Ectodermal cell (in vitro differentiated cells): ENCODE data around the gene SH2B2.

Experiments
- H3K27ac ChIP-seq: 2 replicates; pipeline ENCODE4 v1.7.0; 2013; ENCODE audit warnings: mild to moderate bottlenecking, low read depth, low read length; ENCODE audit not compliant: insufficient read depth, poor library complexity, severe bottlenecking
- H3K27me3 ChIP-seq: 2 replicates; pipeline ENCODE4 v1.7.0; 2013; ENCODE audit warnings: mild to moderate bottlenecking, low read length; ENCODE audit not compliant: insufficient read depth, control insufficient read depth, poor library complexity, severe bottlenecking
- H3K36me3 ChIP-seq: one replicate; pipeline ENCODE4 v1.7.0; 2013; ENCODE audit warnings: low read length; ENCODE audit not compliant: control insufficient read depth, insufficient read depth
- H3K4me1 ChIP-seq: one replicate; pipeline ENCODE4 v1.7.0; 2013; ENCODE audit warnings: low read length; ENCODE audit not compliant: control insufficient read depth, insufficient read depth
- H3K4me3 ChIP-seq: 2 replicates; pipeline ENCODE4 v1.7.0; 2013; ENCODE audit warnings: low read depth, low read length, control low read depth; ENCODE audit not compliant: insufficient read depth
- H3K9me3 ChIP-seq: 2 replicates; pipeline ENCODE4 v1.7.0; 2013; ENCODE audit warnings: mild to moderate bottlenecking, low read length, moderate library complexity; ENCODE audit not compliant: control insufficient read depth
- WGBS, 2 experiments: methylation state at CpG; one replicate each; pipeline ENCODE4 v1.1.7; 2013; ENCODE audit warnings: missing lambda C conversion rate in 2 of 2; 5-methylcytosine and 5-hydroxymethylcytosine counted together

Gene SH2B2

DNA sequence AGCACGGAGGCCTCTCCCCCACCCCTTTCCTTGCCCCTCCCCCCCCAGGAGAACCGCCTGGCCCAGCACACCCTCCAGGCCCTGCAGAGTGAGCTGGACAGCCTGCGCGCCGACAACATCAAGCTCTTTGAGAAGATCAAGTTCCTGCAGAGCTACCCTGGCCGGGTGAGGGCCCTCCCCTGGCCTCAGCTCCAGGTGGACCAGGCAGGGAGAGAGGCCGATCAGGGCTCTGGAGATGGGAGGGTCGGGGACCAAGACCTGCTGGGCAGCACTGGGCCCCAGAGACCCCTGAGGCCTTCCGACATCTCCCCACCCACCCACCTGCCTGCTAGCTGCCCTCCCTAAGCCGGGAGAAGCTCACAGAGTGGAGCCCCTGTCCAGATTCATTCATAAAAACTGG is 8.8 kb upstream of the SH2B2 start:
- Histone ChIP-seq H3K36me3 (no peaks in the 10 kb centered on the region), H3K9me3 (no peaks in the 10 kb centered on the region), H3K27me3 (no peaks in the 10 kb centered on the region), H3K27ac (no peak overlapping the region), H3K4me1 (no peaks in the 10 kb centered on the region), H3K4me3 (no peak overlapping the region)
- WGBS, 2 experiments: 86 to 90% methylated on average over 10 of the region's 10 CpGs

DNA sequence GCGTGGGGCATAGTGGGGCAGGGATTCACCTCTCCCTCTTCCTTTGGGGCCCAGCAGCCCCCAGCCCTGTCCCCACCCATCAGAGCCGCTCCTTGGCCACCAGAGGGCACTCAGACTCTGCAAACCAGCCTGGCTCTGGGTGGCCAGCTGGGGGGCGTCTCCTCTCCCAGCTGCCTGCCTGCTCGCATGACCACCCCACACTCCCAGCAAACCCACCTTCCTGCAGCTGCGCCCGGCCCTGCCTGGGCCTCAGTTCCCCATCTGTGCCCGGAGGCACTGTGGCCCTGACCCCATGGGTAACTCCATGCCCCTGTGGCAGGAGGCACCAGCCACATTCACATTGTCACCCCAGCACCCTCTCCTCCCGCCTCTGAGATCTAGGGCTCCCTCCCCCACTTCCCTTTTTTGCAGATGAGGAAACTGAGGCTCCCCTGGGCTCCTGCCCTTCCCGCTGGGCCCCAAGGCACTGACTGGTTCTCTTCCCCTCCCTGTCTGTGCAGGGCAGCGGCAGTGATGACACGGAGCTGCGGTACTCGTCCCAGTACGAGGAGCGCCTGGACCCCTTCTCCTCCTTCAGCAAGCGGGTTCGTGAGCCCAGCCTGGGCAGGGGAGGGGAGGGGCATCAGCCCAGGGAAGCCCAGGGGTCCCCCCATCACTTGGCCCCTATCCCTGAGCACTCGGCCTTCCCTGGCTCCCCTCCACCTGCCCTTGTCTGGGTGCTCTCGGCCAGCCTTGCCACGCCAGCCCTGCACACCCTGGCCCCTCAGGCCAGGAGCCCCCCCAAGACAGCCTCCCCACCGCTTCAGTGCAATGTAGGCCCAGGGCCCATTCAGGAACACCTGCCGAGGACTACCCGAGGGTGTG is 6.9 kb upstream of the SH2B2 start:
- no peak overlapping the region for H3K4me3 ChIP-seq

DNA sequence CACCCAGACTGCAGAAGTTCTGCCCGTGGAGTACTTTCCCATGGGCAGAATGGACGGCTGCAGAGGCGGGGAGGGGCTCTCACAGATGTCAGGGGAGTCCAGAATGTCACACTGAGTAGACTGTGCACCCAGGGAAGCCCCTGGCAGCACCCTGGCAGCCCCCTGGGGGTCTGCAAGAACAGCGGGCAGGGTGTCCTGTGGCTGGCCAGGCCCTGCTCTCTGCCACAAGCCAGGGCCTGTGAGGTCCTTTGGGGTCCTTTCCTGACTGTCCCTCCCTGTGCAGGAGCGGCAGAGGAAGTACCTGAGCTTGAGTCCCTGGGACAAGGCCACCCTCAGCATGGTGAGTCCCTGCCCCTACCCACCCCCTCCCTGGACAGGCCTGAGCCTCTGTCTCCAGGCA is 6.1 kb upstream of the SH2B2 start:
- 88 to 90% methylated on average over 5 of the region's 5 CpGs for WGBS, 2 experiments
- H3K9me3 ChIP-seq: no peaks in the 10 kb centered on the region

More for the DNA sequence above, 6.9 kb upstream of the SH2B2 start:
- H3K36me3 ChIP-seq: no peaks in the 10 kb centered on the region
- 62 to 66% methylated on average over 23 of the region's 23 CpGs for WGBS, 2 experiments
- no peaks in the 10 kb centered on the region for H3K27me3 ChIP-seq
- H3K27ac ChIP-seq: no peak overlapping the region
- H3K4me1 ChIP-seq: no peaks in the 10 kb centered on the region
- H3K9me3 ChIP-seq: no peaks in the 10 kb centered on the region

DNA sequence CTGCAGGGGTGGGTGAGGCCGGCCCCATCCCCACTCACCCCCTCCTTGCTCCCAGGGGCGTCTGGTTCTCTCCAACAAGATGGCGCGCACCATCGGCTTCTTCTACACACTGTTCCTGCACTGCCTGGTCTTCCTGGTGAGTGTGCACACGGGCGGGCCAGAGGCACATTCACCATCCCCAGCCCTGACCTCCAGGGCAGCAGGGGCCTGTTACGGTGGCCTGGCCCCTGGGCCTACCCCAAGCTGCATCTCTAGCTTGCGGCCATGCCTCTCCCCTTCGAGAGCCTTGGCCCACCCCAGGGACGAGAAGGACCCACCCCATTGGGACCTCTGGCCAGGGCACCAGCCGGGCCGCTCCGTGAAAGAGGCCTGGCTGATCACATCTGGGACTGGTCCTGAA is 4.9 kb upstream of the SH2B2 start:
- Histone ChIP-seq H3K4me3 (no peak overlapping the region), H3K27me3 (peaks cover 6% of the 10 kb centered on the region), H3K27ac (no peak overlapping the region), H3K4me1 (peaks cover 12% of the 10 kb centered on the region), H3K9me3 (no peaks in the 10 kb centered on the region), H3K36me3 (no peaks in the 10 kb centered on the region)
- 95 to 96% methylated on average over 14 of the region's 14 CpGs for WGBS, 2 experiments

More for the DNA sequence above, 6.1 kb upstream of the SH2B2 start:
- H3K4me3 ChIP-seq: no peak overlapping the region
- no peaks in the 10 kb centered on the region for H3K36me3 ChIP-seq
- peaks cover 6% of the 10 kb centered on the region for H3K4me1 ChIP-seq
- H3K27me3 ChIP-seq: no peaks in the 10 kb centered on the region
- H3K27ac ChIP-seq: no peak overlapping the region

- H3K27ac ChIP-seq: no peak overlapping the region
- no peaks in the 10 kb centered on the region for H3K9me3 ChIP-seq
- 90 to 93% methylated on average over 31 to 32 of the region's 32 CpGs for WGBS, 2 experiments
- peaks cover 13% of the 10 kb centered on the region for H3K4me1 ChIP-seq
- H3K36me3 ChIP-seq: no peaks in the 10 kb centered on the region
- H3K27me3 ChIP-seq: peaks cover 9% of the 10 kb centered on the region
- H3K4me3 ChIP-seq: no peak overlapping the region
These were observed 4.0 kb upstream of the SH2B2 start for GRCh38 chr7:102282465-102283362.

DNA sequence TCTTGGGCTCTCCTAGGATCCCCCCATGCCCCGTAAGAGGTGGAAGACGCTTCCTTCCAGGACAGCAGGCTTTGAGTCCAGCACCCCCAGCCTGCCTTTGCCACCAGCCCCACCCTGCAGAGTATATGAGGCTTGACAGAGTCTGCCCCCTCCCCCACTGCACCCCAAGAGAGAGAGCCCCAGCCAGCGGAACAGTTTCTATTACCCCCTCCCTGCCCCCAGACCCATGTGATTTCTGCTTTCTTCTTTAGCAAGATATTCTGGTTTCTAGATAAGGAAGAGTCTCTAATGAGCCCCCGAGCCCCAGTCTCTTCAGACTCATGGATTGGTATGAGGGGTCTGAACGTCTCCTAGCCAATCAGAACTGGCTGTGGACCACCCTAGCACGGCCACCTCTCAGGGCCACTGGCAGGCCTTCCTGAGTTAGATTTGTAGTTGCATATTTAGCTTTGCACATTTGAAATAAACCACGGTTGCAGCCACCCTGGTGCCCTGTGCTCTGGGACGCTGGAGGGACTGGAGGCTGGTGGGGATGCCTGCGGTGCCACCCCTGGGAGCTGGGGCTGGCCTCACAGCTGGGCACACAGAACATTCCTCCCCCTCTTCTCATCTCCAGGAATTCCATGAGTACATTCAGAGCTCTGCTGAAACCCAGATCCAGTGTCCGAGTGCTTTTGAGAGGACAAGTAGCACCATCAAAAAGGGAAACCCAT is 3.0 kb upstream of the SH2B2 start:
- WGBS, 2 experiments: 87 to 91% methylated on average over 10 of the region's 10 CpGs
- Histone ChIP-seq H3K27me3 (peaks cover 18% of the 10 kb centered on the region), H3K36me3 (no peaks in the 10 kb centered on the region), H3K4me3 (no peak overlapping the region), H3K27ac (no peak overlapping the region), H3K4me1 (peaks cover 18% of the 10 kb centered on the region), H3K9me3 (no peaks in the 10 kb centered on the region)

- 92 to 95% methylated on average over 12 of the region's 12 CpGs for WGBS, 2 experiments
- no peak overlapping the region for H3K27ac ChIP-seq
These were observed 2.3 kb upstream of the SH2B2 start for GRCh38 chr7:102284399-102284798.

DNA sequence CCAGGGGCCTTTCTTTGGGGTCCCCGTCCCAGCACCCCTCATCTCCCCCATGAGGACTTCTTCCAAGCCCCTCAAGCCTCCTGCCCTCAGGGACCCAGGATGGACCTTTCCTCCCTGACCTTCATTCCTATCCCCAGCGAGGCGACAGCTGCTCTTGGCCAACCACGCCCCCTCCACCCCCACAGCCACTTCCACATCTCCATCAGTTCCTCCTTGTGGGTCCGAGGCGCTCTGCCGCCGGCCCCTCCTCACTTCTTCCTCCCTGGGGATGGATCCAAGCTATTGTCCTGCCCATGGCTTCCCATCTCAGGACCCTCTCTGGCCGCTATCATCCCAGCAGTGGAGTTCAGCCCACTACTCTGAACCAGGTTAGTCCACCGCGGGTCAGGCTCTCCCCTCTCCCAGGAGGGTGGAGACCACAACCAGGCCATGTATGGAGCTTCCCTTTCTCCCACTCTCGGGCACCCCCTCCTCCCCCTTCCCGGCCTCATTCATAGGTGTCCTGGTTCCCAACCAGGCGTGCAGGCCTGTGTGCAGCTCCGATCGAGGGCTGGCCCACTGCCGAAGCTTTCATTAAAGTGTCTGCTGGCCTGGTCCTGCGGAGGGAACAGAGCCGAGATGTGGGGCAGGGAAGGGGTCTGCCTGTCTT is 1.7 kb upstream of the SH2B2 start:
- H3K9me3 ChIP-seq: no peaks in the 10 kb centered on the region
- WGBS, 2 experiments: 77% methylated on average over 19 of the region's 19 CpGs
- peaks cover 19% of the 10 kb centered on the region for H3K27me3 ChIP-seq
- H3K27ac ChIP-seq: no peak overlapping the region
- H3K36me3 ChIP-seq: no peaks in the 10 kb centered on the region
- no peak overlapping the region for H3K4me3 ChIP-seq
- H3K4me1 ChIP-seq: peaks cover 18% of the 10 kb centered on the region

More at GRCh38 chr7:102284399-102284798, 2.3 kb upstream of the SH2B2 start:
- no peaks in the 10 kb centered on the region for H3K36me3 ChIP-seq
- peaks cover 19% of the 10 kb centered on the region for H3K27me3 ChIP-seq
- no peak overlapping the region for H3K4me3 ChIP-seq
- peaks cover 18% of the 10 kb centered on the region for H3K4me1 ChIP-seq
- no peaks in the 10 kb centered on the region for H3K9me3 ChIP-seq

- no peaks in the 10 kb centered on the region for H3K9me3 ChIP-seq
- H3K27ac ChIP-seq: no peak overlapping the region
- H3K36me3 ChIP-seq: no peaks in the 10 kb centered on the region
- H3K27me3 ChIP-seq: peaks cover 19% of the 10 kb centered on the region
- H3K4me1 ChIP-seq: peaks cover 18% of the 10 kb centered on the region
- 52 to 56% methylated on average over 19 of the region's 19 CpGs for WGBS, 2 experiments
- peak overlapping the region; percentile 76 for H3K4me3 ChIP-seq
These were observed 980 bp upstream of the SH2B2 start for GRCh38 chr7:102285540-102286236.
